Activated naive CD8-positive, alpha-beta T cell treated with anti-CD3 and anti-CD28 coated beads, Interleukin-2, amount 50 U/mL, for 16 hours (primary cell): ENCODE results near the gene GAN.
"Not testable (repeated sequence)": the region's sequence is repeated elsewhere in the genome, so short reads cannot be mapped to it uniquely, and the experiment has no call there.

ENCODE experiments used
- DNase-seq: peaks from one replicate; pipeline ENCODE4 v3.0.0-alpha.2; 2020; ENCODE audit warnings: low read depth, low spot score

GAN gene

DNA sequence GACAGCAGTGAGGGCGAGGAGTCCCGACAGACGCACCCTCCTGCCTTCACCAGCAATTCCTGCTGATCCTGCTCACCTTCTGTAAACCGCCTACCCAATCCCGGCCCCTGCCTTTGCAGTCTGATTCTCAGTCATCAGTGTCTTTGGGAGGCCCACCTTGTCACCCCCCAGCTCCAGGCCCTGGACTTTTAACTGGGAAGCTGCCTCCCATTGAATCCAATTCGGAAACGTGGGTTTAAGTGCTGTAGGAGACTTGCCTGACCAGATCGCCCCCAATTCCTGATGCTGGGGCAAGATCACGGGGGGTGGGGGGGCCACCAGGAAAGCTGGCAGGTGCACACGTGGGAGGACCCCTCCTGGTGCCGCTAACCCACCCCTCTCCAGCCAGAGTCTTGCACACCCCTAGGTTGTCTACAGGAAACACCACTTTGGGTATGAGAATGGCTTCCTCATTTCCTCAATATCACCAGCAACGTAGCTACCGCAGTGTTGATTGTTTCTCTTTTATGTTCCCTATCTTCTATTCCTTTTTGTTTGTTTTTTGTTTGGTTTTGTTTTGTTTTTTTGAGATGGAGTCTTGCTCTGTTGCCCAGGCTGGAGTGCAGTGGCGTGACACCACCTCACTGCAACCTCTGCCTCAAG, 83.2 kb downstream of the GAN start:
- no peak for DNase-seq

DNA sequence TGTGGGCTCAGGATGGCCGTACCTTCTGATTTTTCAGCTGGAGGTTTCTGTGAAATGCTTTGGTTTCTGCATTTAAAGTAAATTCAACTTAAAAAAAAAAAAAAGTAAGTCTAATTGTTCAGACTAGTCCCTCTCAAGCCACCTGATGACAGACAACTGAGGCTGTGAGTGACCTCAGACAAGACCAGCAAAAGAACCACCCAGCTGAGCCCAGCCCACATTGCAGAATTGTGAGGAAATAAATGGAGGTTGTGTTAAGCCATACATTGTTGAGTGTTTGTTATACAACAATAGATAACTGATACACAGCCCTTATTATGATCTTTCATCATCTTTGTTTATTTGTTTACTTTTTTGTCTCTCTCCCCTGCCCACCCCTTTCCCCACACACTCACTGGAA, 85.1 kb downstream of the GAN start:
- DNase-seq, result no peak

GRCh38 chr16:81401035-81401950, 86.5 kb downstream of the GAN start:
- DNase-seq, result no peak

- no peak for DNase-seq
Observed at GRCh38 chr16:81403208-81403600, 88.4 kb downstream of the GAN start.

DNA sequence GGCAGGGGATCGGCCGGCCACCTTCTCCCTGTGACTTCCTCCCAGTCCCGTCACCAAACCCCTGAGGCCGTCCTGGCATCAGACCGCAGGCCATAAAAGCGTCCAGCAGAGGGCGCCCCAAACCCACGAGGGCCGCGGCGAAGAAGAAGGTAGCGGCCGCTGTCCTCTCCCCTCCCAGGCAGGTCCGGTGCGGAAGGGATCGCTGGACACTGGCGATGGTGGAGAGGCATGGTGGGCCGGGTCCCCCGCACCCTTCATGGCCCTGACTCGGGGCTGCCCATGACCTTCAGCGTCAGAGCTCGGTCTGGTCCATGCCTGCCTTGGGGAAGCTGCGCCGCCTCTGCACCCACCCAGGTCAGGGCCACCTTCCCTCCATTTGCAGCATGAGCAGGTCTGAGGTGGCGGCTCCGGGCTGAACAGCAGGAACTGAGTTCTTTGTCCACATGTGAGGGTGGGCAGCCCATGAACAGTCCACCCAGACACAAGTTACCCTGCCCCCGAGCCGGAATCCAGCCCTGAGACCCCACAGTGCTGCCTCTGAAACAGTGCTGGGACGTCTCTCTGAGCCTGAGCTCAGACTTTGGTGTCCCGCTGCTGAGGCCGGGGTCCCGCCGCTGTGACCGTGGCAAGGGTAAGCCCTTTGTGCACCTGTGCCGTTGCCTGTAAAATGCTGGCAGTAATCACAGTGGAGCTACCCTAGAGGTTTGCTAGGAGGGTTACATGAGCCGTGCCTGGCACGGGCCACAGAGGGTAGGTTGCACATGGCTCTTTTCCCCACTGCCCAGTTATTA, 89.0 kb downstream of the GAN start:
- peak; percentile 58 for DNase-seq

- DNase-seq, result not testable (repeated sequence)
Observed at GRCh38 chr16:81405002-81405401, 90.2 kb downstream of the GAN start.

DNA sequence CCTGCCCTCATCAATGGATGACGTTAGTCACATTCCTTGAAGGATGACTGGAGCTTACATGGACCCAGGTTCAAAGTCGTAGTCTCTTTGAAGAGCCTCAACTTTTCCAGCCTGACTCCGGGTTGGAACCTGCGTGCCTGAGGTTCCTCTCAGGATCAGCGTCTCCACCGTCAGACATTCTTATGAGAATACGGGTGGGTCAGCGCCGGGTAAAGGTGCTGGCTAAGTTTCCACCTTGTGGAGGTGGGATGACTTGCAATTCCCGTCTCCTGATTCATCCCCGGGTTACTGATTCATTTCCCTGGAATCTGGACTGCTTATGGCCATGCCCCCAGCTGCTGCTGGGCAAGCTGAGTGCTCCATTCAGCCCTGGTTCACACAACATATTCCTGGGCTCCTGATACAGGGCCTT, 90.9 kb downstream of the GAN start:
- DNase-seq, result no peak

GRCh38 chr16:81408409-81408950, 93.7 kb downstream of the GAN start:
- DNase-seq, result no peak

GRCh38 chr16:81409016-81409556, 94.3 kb downstream of the GAN start:
- no peak for DNase-seq

GRCh38 chr16:81410643-81411293, 96.0 kb downstream of the GAN start:
- no peak for DNase-seq

GRCh38 chr16:81413245-81413990, 98.7 kb downstream of the GAN start:
- DNase-seq, result no peak

GRCh38 chr16:81415751-81416150, 101.0 kb downstream of the GAN start:
- DNase-seq, result no peak

- no peak for DNase-seq
Observed at GRCh38 chr16:81416749-81417148, 102.0 kb downstream of the GAN start.

DNA sequence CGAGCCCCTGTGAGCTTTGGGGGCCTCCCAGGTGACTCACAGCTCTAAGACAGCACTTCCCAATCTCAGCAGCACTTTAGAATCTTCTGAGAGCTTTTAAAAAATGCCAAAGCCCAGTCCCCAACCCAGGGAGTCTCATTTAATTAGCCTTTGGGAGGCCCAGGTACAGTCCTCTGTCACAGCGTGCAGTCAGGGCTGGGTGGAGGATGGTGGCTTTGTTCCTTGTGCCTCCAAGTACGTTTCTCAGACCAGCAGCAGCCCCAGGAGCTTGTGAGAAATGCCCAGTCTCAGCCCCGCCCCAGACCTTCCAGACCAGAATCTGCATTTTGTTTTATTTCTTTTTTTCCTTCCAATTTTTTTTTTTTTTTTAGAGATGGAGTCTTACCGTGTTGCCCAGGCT, 102.4 kb downstream of the GAN start:
- no peak for DNase-seq

GRCh38 chr16:81419806-81420205, 105.0 kb downstream of the GAN start:
- no peak for DNase-seq

- DNase-seq, result no peak
Observed at GRCh38 chr16:81421126-81421525, 106.4 kb downstream of the GAN start.

DNA sequence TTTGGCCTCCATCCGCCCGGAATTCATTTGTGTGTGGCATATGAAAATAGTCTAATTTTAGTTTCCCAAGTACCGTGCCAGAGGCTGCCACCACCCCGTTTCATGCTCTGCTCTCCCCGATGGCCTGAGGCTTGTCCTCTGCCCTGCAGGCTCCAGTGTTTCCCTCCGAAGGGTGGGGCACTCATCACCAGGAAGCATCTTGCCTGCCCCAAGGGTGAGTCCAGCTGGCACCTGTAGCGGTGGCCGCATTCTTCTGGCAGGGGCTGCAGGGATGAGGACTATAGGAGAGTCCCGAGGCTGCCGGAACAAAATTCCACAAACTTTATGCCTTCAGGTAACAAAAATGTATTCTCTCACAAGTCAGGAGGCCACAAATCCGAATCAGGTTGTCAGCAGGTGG, 106.8 kb downstream of the GAN start:
- no peak for DNase-seq

- DNase-seq, result not testable (repeated sequence)
Observed at GRCh38 chr16:81422153-81422552, 107.4 kb downstream of the GAN start.

GRCh38 chr16:81424771-81425170, 110.0 kb downstream of the GAN start:
- no peak for DNase-seq

DNA sequence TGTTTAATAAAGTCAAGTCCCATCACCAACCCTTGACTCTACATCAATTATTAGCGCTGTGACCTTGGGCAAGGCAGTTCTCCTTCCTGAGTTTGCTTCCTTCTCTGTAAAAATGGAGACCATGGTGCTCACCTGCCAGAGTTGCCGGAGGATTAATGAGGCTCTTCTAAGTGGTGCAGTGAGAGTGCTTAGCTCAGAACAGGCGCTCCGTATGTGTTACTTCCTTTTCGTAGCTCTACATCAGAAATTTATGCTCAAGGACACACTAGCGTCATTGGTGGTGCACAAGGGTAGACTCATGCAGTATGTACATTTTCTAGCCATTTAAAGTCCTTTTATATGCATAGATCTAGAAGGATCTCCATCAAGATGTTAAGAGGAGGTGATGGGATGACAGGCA, 112.5 kb downstream of the GAN start:
- DNase-seq, result no peak
